ENCODE measurements around the gene WDFY4.

- TF ChIP-seq CTCF (IDR thresholded peaks at IDR 0.05) (no peak), RAD21 (IDR thresholded peaks at IDR 0.05; ENCODE audit: low read length) (no peak), EP300 (IDR thresholded peaks at IDR 0.05; ENCODE audit: borderline replicate concordance in 1 of 2, low read depth in 1 of 2, low read length in 1 of 2) (no peak), ZBTB33 (IDR thresholded peaks at IDR 0.05; ENCODE audit: borderline replicate concordance, low read depth) (no peak), REST (IDR thresholded peaks at IDR 0.05; ENCODE audit: low read depth, low read length) (no peak), TEAD4 (IDR thresholded peaks at IDR 0.05; ENCODE audit: borderline replicate concordance, insufficient read depth) (no peak), USF2 (IDR thresholded peaks at IDR 0.05; ENCODE audit: borderline replicate concordance, low read depth, low read length) (no peak), JUND (IDR thresholded peaks at IDR 0.05) (no peak), POLR2AphosphoS5 (IDR thresholded peaks at IDR 0.05; ENCODE audit: low read depth, low read length) (no peak), MAX (IDR thresholded peaks at IDR 0.05; ENCODE audit: low read depth) (no peak), GATA2 (CRISPR knock-in tag; IDR thresholded peaks at IDR 0.05) (no peak)
Observed at GRCh38 chr10:48763403-48763965, 78.8 kb downstream of the WDFY4 start.
